ENCODE data around the gene ZNF397. TPM values are rescaled to one million over a fixed set of nuclear protein-coding genes. Genes with fewer than 3 reads are reported as not detected.

ZNF397 gene
- polyA plus RNA-seq, 1 donor from 2014 or later: 58.7 TPM

DNA sequence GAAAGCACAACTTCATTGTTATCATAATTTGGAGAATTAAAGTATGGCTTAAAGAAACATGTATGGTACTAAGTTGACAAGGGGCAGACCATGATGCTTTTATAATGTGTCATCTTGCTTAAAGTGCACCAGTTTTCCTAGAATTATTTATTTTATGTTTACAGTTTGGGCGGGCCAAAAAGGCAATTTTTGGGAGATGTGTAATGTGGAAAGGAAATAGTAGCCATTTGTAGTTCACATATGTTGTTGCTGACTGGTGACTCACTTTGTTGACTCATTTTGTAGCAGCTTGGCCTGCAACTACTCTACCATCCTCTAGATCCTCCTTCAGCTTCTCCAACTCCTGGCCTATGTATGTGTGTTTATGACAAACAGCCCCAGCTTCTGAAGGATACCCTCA, 41.5 kb downstream of the ZNF397 start:
- Histone ChIP-seq H3K27ac (ENCODE audit: low read length) (no peak overlapping the region), H3K4me3 (ENCODE audit: low read length) (no peak overlapping the region), H3K4me2 (ENCODE audit: low read length) (no peak overlapping the region), H4K20me1 (ENCODE audit: insufficient read depth) (no peaks in the 10 kb centered on the region), H3K79me2 (replicated peaks; ENCODE audit: insufficient read depth, low read length) (no peaks in the 10 kb centered on the region), H3K9me2 (ENCODE audit: insufficient read depth, low read length) (no peaks in the 10 kb centered on the region), H3K36me3 (ENCODE audit: insufficient read depth, low read length) (peaks cover 8% of the 10 kb centered on the region), H3F3A (ENCODE audit: insufficient read depth, low read length, poor library complexity, severe bottlenecking) (no peaks in the 10 kb centered on the region), H3K27me3 (ENCODE audit: insufficient read depth, low read depth, low read length) (no peaks in the 10 kb centered on the region), H3K9ac (ENCODE audit: low read length) (no peak overlapping the region), H3K9me3 (ENCODE audit: low read length) (peaks cover 4% of the 10 kb centered on the region), H2AFZ (ENCODE audit: low read depth, low read length) (no peak overlapping the region)
- no peak for TF ChIP-seq RAD21 (conservative IDR thresholded peaks at IDR 0.05)
- no peak for TF ChIP-seq CTCF (IDR thresholded peaks at IDR 0.05; ENCODE audit: poor library complexity, severe bottlenecking)
- no peak for TF ChIP-seq REST (IDR thresholded peaks at IDR 0.05; ENCODE audit: borderline replicate concordance)
- no peak for TF ChIP-seq MXI1 (conservative IDR thresholded peaks at IDR 0.05; ENCODE audit: poor library complexity, severe bottlenecking)
- TF ChIP-seq EZH2 (IDR thresholded peaks at IDR 0.05; ENCODE audit: borderline replicate concordance, insufficient read depth, low read length, poor library complexity, severe bottlenecking): no peak
- no peak for TF ChIP-seq EP300 (conservative IDR thresholded peaks at IDR 0.05; ENCODE audit: poor library complexity, severe bottlenecking)
- no peak for TF ChIP-seq POLR2AphosphoS5 (IDR thresholded peaks at IDR 0.05)
- no peak for TF ChIP-seq TAF1 (IDR thresholded peaks at IDR 0.05; ENCODE audit: low read depth)
- no peak for TF ChIP-seq SMC3 (conservative IDR thresholded peaks at IDR 0.05; ENCODE audit: poor library complexity)

GRCh38 chr18:35283923-35284794, 43.3 kb downstream of the ZNF397 start:
- no peaks in the 10 kb centered on the region for H3K27me3 ChIP-seq (ENCODE audit: insufficient read depth, low read depth, low read length)
- no peak overlapping the region for H2AFZ ChIP-seq (ENCODE audit: low read depth, low read length)
- H3K9me3 ChIP-seq (ENCODE audit: low read length): peaks cover 4% of the 10 kb centered on the region

More at GRCh38 chr18:35283923-35284794, 43.3 kb downstream of the ZNF397 start:
- Histone ChIP-seq H3K36me3 (ENCODE audit: insufficient read depth, low read length) (peaks cover 8% of the 10 kb centered on the region), H3F3A (ENCODE audit: insufficient read depth, low read length, poor library complexity, severe bottlenecking) (no peaks in the 10 kb centered on the region), H3K4me2 (ENCODE audit: low read length) (no peak overlapping the region), H3K4me3 (ENCODE audit: low read length) (no peak overlapping the region), H3K9ac (ENCODE audit: low read length) (no peak overlapping the region), H3K79me2 (replicated peaks; ENCODE audit: insufficient read depth, low read length) (peaks cover 4% of the 10 kb centered on the region), H3K9me2 (ENCODE audit: insufficient read depth, low read length) (no peaks in the 10 kb centered on the region), H3K27ac (ENCODE audit: low read length) (no peak overlapping the region), H4K20me1 (ENCODE audit: insufficient read depth) (no peaks in the 10 kb centered on the region)
- TF ChIP-seq MXI1 (conservative IDR thresholded peaks at IDR 0.05; ENCODE audit: poor library complexity, severe bottlenecking): no peak
- TF ChIP-seq CTCF (IDR thresholded peaks at IDR 0.05; ENCODE audit: poor library complexity, severe bottlenecking): no peak
- no peak for TF ChIP-seq POLR2AphosphoS5 (IDR thresholded peaks at IDR 0.05)
- no peak for TF ChIP-seq TAF1 (IDR thresholded peaks at IDR 0.05; ENCODE audit: low read depth)
- TF ChIP-seq EP300 (conservative IDR thresholded peaks at IDR 0.05; ENCODE audit: poor library complexity, severe bottlenecking): no peak
- no peak for TF ChIP-seq SMC3 (conservative IDR thresholded peaks at IDR 0.05; ENCODE audit: poor library complexity)
- no peak for TF ChIP-seq REST (IDR thresholded peaks at IDR 0.05; ENCODE audit: borderline replicate concordance)
- TF ChIP-seq RAD21 (conservative IDR thresholded peaks at IDR 0.05): no peak
- TF ChIP-seq EZH2 (IDR thresholded peaks at IDR 0.05; ENCODE audit: borderline replicate concordance, insufficient read depth, low read length, poor library complexity, severe bottlenecking): no peak

All from neural cell (in vitro differentiated cells).